ENCODE data around the gene IER5L.
"Not testable (repeated sequence)": the region's sequence is repeated elsewhere in the genome, so short reads cannot be mapped to it uniquely, and the experiment has no call there.

- not testable (repeated sequence) for TF ChIP-seq CTCF, POLR2A (IDR thresholded peaks at IDR 0.05)
Observed at GRCh38 chr9:129163198-129163670, 14.8 kb downstream of the IER5L start.
